ENCODE data around the gene GAK. TPM values are rescaled to one million over a fixed set of nuclear protein-coding genes. Genes with fewer than 3 reads are reported as not detected.

Gene GAK
- total and polyA plus RNA-seq, 2 of the 13 experiments (the other 11 are each of a cell fraction or from before 2014, with no cell fraction given): 17.5 to 44.3 TPM

DNA sequence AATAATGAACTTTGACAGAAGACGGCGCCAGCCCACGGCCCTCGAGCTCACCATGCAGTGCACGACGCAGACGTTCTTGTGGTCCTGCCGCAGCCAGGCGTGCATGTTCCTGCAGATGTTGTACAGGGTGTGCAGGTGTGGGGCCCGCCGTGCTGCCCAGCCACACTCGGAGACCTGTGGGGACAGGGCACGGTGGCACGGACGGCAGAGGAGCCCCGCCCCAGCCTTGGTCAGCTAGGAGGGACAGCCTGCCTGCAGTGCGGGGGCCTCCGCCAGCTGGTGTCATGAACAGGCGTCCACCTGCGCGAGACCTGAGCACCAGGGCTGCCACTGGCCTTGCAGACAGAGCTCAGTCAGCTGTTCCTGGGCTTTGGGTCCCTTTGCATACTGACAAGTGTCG, 49.5 kb downstream of the GAK start:
- Histone ChIP-seq H3K4me3 (replicated peaks in 1 of 3; ENCODE audit: insufficient read depth in 1 of 3, low read depth in 2 of 3, low read length in 3 of 3) (no peak overlapping the region), H3K27me3 (ENCODE audit: control insufficient read depth in 1 of 2, insufficient read depth in 2 of 2, low read length in 2 of 2) (no peaks in the 10 kb centered on the region), H3K4me1 (ENCODE audit: insufficient read depth, low read length) (no peaks in the 10 kb centered on the region), H3K36me3 (replicated peaks in 1 of 2; ENCODE audit: control insufficient read depth in 1 of 2, insufficient read depth in 2 of 2, low read length in 2 of 2) (peaks cover 14 to 33% of the 10 kb centered on the region in 2 experiments; a peak in 4 of 5 replicates), H2AFZ (ENCODE audit: low read length) (no peak overlapping the region), H3K27ac (ENCODE audit: extremely low read length, insufficient read depth, low read length) (no peak overlapping the region), H3K9me3 (ENCODE audit: low read length) (no peaks in the 10 kb centered on the region), H3K4me2 (ENCODE audit: low read depth, low read length) (no peak overlapping the region), H3K9ac (ENCODE audit: insufficient read depth, low read depth, low read length) (no peak overlapping the region), H4K20me1 (ENCODE audit: insufficient read depth, low read length) (no peaks in the 10 kb centered on the region), H3K79me2 (ENCODE audit: insufficient read depth, low read length) (no peaks in the 10 kb centered on the region)
- intact Hi-C loops (cut with micrococcal nuclease; ENCODE audit: unreplicated experiment) (no loop called here), in situ Hi-C loops (cut with HindIII; ENCODE audit: extremely low pct_ligation_motif_present, low pct_unique_long_range_greater_than_20kb) (no loop called here)
- ATAC-seq: no peak
- no peak for DNase-seq (ENCODE audit: low spot score)
- no TSS peak for BruUV-seq (replicated peaks)
- ChIA-PET CTCF (ENCODE audit: low intra/inter-chr PET ratio, low total read pairs) (no interaction called here), POLR2A (no interaction called here)
- no peak for FAIRE-seq
- WGBS (ENCODE audit: low lambda C conversion rate): 100% methylated on average over 5 of the region's 22 CpGs
- no peak for TF ChIP-seq NFYB (CRISPR knock-in tag; IDR thresholded peaks at IDR 0.05)
- no peak for TF ChIP-seq ZNF7 (CRISPR knock-in tag; IDR thresholded peaks at IDR 0.05)
- TF ChIP-seq, protein P1, sequence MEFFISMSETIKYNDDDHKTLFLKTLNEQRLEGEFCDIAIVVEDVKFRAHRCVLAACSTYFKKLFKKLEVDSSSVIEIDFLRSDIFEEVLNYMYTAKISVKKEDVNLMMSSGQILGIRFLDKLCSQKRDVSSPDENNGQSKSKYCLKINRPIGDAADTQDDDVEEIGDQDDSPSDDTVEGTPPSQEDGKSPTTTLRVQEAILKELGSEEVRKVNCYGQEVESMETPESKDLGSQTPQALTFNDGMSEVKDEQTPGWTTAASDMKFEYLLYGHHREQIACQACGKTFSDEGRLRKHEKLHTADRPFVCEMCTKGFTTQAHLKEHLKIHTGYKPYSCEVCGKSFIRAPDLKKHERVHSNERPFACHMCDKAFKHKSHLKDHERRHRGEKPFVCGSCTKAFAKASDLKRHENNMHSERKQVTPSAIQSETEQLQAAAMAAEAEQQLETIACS (CRISPR knock-in tag; IDR thresholded peaks at IDR 0.05): no peak
- TF ChIP-seq, protein P2, sequence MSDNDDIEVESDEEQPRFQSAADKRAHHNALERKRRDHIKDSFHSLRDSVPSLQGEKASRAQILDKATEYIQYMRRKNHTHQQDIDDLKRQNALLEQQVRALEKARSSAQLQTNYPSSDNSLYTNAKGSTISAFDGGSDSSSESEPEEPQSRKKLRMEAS (IDR thresholded peaks at IDR 0.05): no peak
- TF ChIP-seq ISX (CRISPR knock-in tag; conservative IDR thresholded peaks at IDR 0.05): no peak
- TF ChIP-seq RFX3 (CRISPR knock-in tag; IDR thresholded peaks at IDR 0.05): no peak
- no peak for TF ChIP-seq NFIB (CRISPR knock-in tag; IDR thresholded peaks at IDR 0.05; ENCODE audit: borderline replicate concordance)
- TF ChIP-seq, protein P3, sequence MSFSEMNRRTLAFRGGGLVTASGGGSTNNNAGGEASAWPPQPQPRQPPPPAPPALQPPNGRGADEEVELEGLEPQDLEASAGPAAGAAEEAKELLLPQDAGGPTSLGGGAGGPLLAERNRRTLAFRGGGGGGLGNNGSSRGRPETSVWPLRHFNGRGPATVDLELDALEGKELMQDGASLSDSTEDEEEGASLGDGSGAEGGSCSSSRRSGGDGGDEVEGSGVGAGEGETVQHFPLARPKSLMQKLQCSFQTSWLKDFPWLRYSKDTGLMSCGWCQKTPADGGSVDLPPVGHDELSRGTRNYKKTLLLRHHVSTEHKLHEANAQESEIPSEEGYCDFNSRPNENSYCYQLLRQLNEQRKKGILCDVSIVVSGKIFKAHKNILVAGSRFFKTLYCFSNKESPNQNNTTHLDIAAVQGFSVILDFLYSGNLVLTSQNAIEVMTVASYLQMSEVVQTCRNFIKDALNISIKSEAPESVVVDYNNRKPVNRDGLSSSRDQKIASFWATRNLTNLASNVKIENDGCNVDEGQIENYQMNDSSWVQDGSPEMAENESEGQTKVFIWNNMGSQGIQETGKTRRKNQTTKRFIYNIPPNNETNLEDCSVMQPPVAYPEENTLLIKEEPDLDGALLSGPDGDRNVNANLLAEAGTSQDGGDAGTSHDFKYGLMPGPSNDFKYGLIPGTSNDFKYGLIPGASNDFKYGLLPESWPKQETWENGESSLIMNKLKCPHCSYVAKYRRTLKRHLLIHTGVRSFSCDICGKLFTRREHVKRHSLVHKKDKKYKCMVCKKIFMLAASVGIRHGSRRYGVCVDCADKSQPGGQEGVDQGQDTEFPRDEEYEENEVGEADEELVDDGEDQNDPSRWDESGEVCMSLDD (CRISPR knock-in tag; IDR thresholded peaks at IDR 0.05; ENCODE audit: borderline replicate concordance): no peak
- TF ChIP-seq, protein P4, sequence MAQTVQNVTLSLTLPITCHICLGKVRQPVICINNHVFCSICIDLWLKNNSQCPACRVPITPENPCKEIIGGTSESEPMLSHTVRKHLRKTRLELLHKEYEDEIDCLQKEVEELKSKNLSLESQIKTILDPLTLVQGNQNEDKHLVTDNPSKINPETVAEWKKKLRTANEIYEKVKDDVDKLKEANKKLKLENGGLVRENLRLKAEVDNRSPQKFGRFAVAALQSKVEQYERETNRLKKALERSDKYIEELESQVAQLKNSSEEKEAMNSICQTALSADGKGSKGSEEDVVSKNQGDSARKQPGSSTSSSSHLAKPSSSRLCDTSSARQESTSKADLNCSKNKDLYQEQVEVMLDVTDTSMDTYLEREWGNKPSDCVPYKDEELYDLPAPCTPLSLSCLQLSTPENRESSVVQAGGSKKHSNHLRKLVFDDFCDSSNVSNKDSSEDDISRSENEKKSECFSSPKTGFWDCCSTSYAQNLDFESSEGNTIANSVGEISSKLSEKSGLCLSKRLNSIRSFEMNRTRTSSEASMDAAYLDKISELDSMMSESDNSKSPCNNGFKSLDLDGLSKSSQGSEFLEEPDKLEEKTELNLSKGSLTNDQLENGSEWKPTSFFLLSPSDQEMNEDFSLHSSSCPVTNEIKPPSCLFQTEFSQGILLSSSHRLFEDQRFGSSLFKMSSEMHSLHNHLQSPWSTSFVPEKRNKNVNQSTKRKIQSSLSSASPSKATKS (CRISPR knock-in tag; IDR thresholded peaks at IDR 0.05): no peak
- no peak for TF ChIP-seq PHF20 (CRISPR knock-in tag; IDR thresholded peaks at IDR 0.05)
- TF ChIP-seq, protein P5, sequence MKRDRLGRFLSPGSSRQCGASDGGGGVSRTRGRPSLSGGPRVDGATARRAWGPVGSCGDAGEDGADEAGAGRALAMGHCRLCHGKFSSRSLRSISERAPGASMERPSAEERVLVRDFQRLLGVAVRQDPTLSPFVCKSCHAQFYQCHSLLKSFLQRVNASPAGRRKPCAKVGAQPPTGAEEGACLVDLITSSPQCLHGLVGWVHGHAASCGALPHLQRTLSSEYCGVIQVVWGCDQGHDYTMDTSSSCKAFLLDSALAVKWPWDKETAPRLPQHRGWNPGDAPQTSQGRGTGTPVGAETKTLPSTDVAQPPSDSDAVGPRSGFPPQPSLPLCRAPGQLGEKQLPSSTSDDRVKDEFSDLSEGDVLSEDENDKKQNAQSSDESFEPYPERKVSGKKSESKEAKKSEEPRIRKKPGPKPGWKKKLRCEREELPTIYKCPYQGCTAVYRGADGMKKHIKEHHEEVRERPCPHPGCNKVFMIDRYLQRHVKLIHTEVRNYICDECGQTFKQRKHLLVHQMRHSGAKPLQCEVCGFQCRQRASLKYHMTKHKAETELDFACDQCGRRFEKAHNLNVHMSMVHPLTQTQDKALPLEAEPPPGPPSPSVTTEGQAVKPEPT (CRISPR knock-in tag; IDR thresholded peaks at IDR 0.05; ENCODE audit: low read depth): no peak
- TF ChIP-seq SP1 (IDR thresholded peaks at IDR 0.05): no peak
- TF ChIP-seq SP1 (CRISPR knock-in tag; IDR thresholded peaks at IDR 0.05): no peak
- TF ChIP-seq, protein P6, sequence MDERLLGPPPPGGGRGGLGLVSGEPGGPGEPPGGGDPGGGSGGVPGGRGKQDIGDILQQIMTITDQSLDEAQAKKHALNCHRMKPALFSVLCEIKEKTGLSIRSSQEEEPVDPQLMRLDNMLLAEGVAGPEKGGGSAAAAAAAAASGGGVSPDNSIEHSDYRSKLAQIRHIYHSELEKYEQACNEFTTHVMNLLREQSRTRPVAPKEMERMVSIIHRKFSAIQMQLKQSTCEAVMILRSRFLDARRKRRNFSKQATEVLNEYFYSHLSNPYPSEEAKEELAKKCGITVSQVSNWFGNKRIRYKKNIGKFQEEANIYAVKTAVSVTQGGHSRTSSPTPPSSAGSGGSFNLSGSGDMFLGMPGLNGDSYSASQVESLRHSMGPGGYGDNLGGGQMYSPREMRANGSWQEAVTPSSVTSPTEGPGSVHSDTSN (CRISPR knock-in tag; IDR thresholded peaks at IDR 0.05): no peak
- TF ChIP-seq SIN3B (IDR thresholded peaks at IDR 0.05; ENCODE audit: low read length): no peak
- no peak for TF ChIP-seq ZBTB7A (CRISPR knock-in tag; IDR thresholded peaks at IDR 0.05)
- no peak for TF ChIP-seq PRPF4 (IDR thresholded peaks at IDR 0.05; ENCODE audit: low read depth, low read length, poor library complexity, severe bottlenecking)
